HUES48 (cell line): ENCODE data around the gene TRUB2.
"Not testable (repeated sequence)": the region's sequence is repeated elsewhere in the genome, so short reads cannot be mapped to it uniquely, and the experiment has no call there.

Experiments
- H3K27ac ChIP-seq: one replicate; pipeline ENCODE4 v1.7.0; 2013; ENCODE audit warnings: low read depth, low read length, inconsistent platforms
- H3K27me3 ChIP-seq: 2 replicates; pipeline ENCODE4 v1.6.1; 2013; ENCODE audit warnings: mild to moderate bottlenecking, low read length; ENCODE audit not compliant: control insufficient read depth, insufficient read depth
- H3K36me3 ChIP-seq: 2 replicates; pipeline ENCODE4 v1.6.1; 2013; ENCODE audit warnings: low read length; ENCODE audit not compliant: control insufficient read depth, insufficient read depth
- H3K4me1 ChIP-seq: 2 replicates; pipeline ENCODE4 v1.6.1; 2013; ENCODE audit warnings: mild to moderate bottlenecking, low read length; ENCODE audit not compliant: control insufficient read depth, insufficient read depth
- H3K4me3 ChIP-seq: 2 replicates; pipeline ENCODE4 v1.5.1; 2013; ENCODE audit warnings: mild to moderate bottlenecking, low read depth, low read length
- H3K9ac ChIP-seq: 2 replicates; pipeline ENCODE4 v1.6.1; 2013; ENCODE audit warnings: mild to moderate bottlenecking, low read depth, low read length, moderate library complexity
- H3K9me3 ChIP-seq: 2 replicates; pipeline ENCODE4 v1.6.1; 2013; ENCODE audit warnings: low read length; ENCODE audit not compliant: control insufficient read depth, insufficient read depth

The TRUB2 gene

DNA sequence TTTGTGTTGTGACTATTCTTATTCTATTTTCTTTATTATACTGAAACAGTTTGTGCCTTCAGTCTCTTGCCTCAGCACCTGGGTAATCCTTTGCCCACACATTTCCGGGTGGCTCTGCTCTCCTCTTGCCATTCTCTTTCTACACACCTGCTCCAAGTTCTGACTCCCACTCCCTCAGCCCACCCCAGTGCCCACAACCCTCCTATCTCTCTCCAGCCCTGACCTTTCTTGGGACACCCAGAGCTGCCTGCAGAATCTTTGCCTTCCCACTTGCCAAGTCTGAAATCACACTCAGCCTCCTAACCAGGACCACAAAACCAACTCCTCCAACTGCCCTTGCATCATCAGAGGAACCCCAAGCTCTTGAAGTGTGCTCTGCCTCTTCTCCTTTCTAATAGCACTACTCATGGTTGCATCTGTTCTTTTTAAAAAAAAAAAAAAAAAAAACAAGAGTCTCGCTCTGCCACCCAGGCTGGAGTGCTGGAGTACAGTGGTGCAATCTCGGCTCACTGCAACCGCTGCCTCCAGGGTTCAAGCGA, 42.1 kb downstream of the TRUB2 start:
- no peaks in the 10 kb centered on the region for H3K4me1 ChIP-seq
- no peak overlapping the region for H3K4me3 ChIP-seq
- no peak overlapping the region for H3K9ac ChIP-seq
- no peaks in the 10 kb centered on the region for H3K27me3 ChIP-seq
- H3K9me3 ChIP-seq, result no peaks in the 10 kb centered on the region
- H3K36me3 ChIP-seq, result peaks cover 5% of the 10 kb centered on the region
- no peak overlapping the region for H3K27ac ChIP-seq

DNA sequence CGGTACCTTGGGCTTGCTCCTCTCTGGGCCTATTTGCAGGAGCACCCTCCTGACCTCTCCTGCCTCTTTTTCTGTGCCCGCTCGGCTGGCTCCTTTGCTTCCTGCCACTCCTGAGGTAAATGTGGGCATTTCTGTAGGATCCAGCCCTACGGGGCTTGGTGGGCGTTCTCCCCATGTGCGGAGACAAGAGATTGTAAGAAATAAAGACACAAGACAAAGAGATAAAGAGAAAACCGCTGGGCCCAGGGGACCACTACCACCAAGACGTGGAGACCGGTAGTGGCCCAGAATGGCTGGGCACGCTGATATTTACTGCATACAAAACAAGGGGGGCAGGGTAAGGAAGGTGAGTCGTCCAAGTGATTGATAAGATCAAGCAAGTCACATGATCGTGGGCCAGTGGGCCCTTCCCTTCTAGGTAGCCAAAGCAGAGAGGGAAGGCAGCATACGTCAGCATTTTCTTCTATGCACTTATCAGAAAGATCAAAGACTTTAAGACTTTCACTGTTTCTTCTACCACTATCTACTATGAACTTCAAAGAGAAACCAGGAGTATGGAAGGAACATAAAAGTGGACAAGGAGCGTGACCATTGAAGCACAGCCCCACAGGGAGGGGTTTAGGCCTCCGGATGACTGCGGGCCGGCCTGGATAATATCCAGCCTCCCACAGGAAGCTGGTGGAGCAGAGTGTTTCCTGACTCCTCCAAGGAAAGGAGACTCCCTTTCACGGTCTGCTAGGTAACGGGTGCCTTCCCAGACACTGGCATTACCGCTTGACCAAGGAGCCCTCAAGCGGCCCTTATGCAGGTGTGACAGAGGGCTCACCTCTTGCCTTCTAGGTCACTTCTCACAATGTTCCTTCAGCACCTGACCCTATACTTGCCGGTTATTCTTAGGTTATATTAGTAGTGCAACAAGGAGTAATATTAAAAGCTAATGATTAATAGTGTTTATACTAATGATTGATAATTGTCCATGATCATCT, 42.9 kb downstream of the TRUB2 start:
- not testable (repeated sequence) for H3K4me3 ChIP-seq, H3K36me3 ChIP-seq, H3K9me3 ChIP-seq, H3K27ac ChIP-seq, H3K27me3 ChIP-seq, H3K9ac ChIP-seq, H3K4me1 ChIP-seq

DNA sequence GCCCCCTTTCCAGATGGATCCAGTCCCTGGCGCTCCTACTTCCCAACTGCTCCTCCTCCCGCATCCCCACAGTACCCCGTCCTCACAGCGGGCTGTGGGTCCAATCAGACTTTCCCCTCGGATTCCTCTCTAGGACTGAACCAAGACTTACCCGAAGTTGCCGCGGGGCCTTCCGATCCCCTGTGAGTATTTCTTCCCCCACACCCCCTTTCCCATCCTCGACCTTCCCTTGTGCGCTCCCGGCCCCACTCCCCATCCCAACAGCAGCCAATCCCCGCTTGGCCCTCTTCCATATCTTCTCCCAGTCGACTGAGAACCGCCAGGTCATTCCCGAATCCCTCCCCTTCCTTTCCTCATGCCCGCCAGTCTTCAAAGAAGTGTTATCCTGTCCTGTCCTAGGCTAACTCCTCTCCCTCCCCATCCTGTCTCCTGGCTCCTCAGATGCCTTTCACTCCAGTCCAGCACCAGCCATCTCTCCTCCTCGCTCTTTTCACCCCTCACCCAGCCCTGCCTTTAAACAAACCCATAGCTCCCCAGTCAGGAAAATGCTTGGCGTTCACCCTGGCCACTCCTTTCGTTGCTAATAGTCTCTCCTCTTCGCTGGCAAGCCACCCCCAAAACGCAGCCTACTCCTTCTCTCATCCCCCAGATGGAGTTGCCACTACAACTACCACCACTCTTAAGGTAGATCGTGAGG, 45.5 kb downstream of the TRUB2 start:
- H3K9me3 ChIP-seq, result no peaks in the 10 kb centered on the region
- peaks cover 18% of the 10 kb centered on the region for H3K36me3 ChIP-seq
- H3K27ac ChIP-seq, result peak overlapping the region; percentile 52
- H3K9ac ChIP-seq, result peak overlapping the region; percentile 55
- H3K4me3 ChIP-seq, result peak overlapping the region; percentile 79
- no peaks in the 10 kb centered on the region for H3K27me3 ChIP-seq
- H3K4me1 ChIP-seq, result 0 out of 2 replicates have a peak, but pooled peaks cover 4% of the 10 kb centered on the region

DNA sequence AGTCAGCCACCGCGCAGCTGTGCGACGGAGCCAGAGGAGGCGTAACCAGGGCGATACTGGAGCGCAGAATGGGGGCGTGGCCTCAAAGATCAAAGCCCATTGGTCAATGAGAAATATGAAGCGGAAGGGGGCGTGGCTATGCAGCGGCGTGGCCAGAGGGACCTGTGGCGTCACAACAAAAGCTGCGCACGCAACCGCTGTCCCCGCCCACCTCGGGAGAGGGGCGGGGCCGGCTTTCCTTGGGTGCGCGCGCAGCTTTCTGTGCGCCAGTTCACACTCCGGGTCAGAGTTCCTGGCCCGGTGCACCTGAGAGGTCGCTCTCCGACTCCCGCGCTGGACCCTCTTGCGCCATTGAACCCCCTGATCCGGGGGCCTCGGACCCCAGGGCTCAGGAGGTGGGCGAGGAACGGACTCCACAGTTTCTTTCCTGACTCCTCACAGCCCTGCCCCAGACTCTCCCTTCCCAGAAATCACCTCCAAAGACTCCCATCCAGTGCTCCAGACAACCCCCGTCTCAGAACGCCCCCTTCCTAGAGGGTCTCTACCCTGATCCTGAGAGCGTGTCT, 46.2 kb downstream of the TRUB2 start, which contains the start of gene SWI5:
TSS of gene SWI5 (plus strand) at position 269 of the 566 bp plus-strand sequence.
- peak within 1 kb of the TSS; percentile 71 for H3K9ac ChIP-seq
- peaks cover 24% of the 10 kb centered on the region for H3K36me3 ChIP-seq

DNA sequence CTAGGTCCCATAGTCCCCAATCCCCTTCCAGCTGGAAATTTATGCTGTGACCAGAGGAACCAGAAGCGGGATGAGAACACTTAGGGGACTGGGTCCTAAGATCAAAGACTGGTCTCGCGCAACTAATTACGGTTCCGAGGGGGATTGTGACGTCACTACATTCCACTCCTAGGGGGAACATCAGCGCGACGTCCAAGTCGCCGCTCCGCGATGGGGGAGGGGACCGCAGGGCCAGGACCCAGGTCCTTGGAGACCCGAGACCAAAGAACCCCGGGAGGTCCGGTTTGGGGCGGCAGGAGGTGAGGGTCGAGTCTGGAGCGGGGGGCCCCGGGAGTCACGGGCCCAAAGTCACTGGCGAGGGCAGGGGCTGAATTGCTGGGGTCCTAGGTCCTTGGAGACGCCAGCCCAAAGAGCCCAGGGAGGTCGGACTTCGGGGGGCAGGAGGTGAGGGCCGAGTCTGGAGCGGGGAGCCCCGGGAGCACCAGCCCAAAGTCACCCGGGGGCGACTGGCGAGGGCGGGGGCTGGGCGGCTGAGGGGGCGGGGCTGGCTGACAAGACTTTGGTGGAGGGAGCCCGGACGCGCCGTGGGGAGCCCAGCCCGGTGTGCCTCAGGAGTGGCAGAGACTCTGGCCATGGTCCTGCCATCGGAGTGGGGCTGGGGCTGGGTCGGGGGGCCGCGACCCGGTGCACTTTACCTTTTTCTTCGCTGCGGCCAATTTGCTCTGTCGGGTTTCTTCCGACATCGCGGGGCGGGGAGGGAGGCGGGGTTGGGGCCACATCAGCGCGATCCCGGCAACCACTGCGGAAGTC, 46.8 kb downstream of the TRUB2 start, which contains the start of gene GOLGA2:
TSS of gene GOLGA2 (minus strand) at position 810 of the 810 bp plus-strand sequence. CDS start at position 779, 31 bp downstream.
- H3K9me3 ChIP-seq, result no peaks in the 10 kb centered on the region
- peak within 1 kb of the TSS; percentile 71 for H3K9ac ChIP-seq
- H3K36me3 ChIP-seq, result peaks cover 25% of the 10 kb centered on the region
- H3K27me3 ChIP-seq, result no peaks in the 10 kb centered on the region
- peak within 1 kb of the TSS; percentile 79 for H3K4me3 ChIP-seq
- peak within 1 kb of the TSS; percentile 84 for H3K27ac ChIP-seq
- 0 out of 2 replicates have a peak, but pooled peaks cover 4% of the 10 kb centered on the region for H3K4me1 ChIP-seq

More for the DNA sequence above, 46.2 kb downstream of the TRUB2 start, which contains the start of gene SWI5:
- H3K27ac ChIP-seq, result peak within 1 kb of the TSS; percentile 84
- peak within 1 kb of the TSS; percentile 79 for H3K4me3 ChIP-seq
- H3K27me3 ChIP-seq, result no peaks in the 10 kb centered on the region
- no peaks in the 10 kb centered on the region for H3K9me3 ChIP-seq
- H3K4me1 ChIP-seq, result 0 out of 2 replicates have a peak, but pooled peaks cover 4% of the 10 kb centered on the region

DNA sequence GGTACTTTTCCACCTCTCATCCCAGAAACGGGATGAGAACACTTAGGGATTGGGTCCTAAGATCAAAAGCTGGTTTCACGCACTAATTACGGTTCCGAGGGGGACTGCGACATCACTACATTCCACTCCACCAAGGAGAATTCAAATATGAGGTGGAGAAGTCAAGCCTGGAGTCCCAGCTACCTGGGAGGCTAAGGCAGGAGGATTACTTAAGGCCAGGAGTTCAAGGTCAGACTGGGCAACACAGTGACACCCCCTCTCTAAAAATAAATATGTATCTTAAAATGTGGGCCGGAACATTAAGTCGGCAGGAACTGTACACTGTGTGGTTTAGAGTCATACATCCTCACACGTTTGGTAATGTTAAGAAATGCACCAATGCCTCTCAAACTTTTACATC, 48.0 kb downstream of the TRUB2 start:
- H3K4me1 ChIP-seq, result 0 out of 2 replicates have a peak, but pooled peaks cover 4% of the 10 kb centered on the region
- H3K4me3 ChIP-seq, result no peak overlapping the region
- no peaks in the 10 kb centered on the region for H3K27me3 ChIP-seq
- no peak overlapping the region for H3K9ac ChIP-seq
- H3K9me3 ChIP-seq, result no peaks in the 10 kb centered on the region
- H3K27ac ChIP-seq, result no peak overlapping the region
- peaks cover 21% of the 10 kb centered on the region for H3K36me3 ChIP-seq

DNA sequence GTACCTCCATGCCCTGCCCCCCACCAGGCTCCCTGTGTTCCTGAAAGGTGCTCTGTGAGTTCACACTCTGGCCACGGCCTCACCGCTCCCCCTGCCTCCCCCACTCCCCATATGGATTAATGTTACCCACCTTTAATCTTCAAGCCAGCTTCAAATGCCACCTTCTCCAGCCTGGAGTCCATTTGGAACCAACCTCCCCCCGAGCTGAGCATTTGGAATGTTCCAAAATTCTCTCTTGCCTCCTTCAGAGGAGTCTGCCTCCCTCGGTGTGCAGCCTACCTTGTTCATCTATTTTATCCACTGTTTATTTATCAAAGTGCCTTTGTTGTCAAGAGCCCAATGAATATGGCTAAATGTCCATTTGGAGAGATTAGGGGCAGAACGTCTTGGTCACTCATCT, 50.7 kb downstream of the TRUB2 start:
- H3K27ac ChIP-seq, result no peak overlapping the region
- no peak overlapping the region for H3K9ac ChIP-seq
- no peaks in the 10 kb centered on the region for H3K27me3 ChIP-seq
- H3K4me1 ChIP-seq, result 0 out of 2 replicates have a peak, but pooled peaks cover 4% of the 10 kb centered on the region
- H3K9me3 ChIP-seq, result no peaks in the 10 kb centered on the region
- no peak overlapping the region for H3K4me3 ChIP-seq
- peaks cover 33% of the 10 kb centered on the region for H3K36me3 ChIP-seq

DNA sequence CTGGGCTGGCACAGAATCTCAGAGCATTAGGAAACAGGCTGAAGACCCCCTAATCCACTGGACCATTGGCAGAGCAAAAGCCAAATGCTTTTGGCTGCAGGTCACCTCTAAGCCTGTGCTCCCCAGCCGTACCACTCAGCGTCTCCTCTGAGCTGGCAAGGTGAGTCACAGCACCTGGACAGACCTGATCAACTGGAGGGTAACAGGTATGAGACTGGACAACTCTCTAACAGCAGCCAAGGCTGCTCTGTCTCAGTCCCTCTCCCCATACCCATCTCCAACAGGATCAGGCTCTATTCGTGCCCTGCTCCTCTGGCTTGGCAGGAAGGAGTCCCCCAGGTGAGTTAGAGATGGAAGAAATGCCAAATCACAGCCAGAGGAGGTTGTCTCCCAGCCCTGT, 51.1 kb downstream of the TRUB2 start:
- Histone ChIP-seq H3K36me3 (peaks cover 34% of the 10 kb centered on the region), H3K9me3 (no peaks in the 10 kb centered on the region), H3K9ac (no peak overlapping the region), H3K4me3 (no peak overlapping the region), H3K4me1 (0 out of 2 replicates have a peak, but pooled peaks cover 4% of the 10 kb centered on the region), H3K27me3 (no peaks in the 10 kb centered on the region), H3K27ac (no peak overlapping the region)

DNA sequence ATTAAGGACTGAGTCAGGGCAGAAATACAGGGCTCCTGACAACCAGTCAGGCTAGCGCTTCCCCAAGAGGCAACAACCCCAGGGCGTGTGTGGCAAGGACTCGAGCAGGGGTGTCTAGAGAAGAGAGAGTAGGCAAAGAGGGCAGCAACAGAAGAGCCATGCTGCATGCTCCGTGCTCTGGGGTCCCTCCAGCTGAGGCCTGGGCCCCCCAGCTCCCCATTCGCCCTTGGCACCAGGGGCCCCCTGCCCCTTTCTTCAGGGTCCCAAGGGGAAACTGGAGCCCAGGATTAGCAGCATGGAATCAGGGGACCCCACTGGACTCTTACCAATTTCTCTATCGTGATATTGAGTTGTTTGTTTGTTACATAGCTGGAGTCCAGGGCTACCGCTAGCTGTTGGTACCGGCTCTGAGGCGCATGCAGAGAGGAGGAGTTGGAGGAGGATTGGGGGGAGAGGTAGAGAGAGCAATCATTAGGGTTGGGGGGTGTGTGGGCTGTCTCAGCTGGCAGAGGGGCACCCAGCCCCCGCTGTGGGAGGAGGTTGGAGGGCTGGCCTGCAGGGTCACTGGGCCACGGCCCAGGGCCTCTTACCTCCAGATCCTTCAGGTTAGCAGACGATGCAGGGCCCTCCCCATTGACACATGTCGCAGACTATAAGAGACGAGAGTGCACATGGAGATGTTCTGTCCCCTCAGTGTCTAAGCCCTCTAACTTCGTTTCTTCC, 55.2 kb downstream of the TRUB2 start:
- Histone ChIP-seq H3K36me3 (peaks cover 42% of the 10 kb centered on the region), H3K4me1 (no peaks in the 10 kb centered on the region), H3K4me3 (no peak overlapping the region), H3K27ac (no peak overlapping the region), H3K27me3 (no peaks in the 10 kb centered on the region), H3K9ac (no peak overlapping the region), H3K9me3 (no peaks in the 10 kb centered on the region)
